Left lung (tissue), 10 donors: ENCODE measurements around the gene ASF1B. TPM values are rescaled to one million over a fixed set of nuclear protein-coding genes. Genes with fewer than 3 reads are reported as not detected.

ENCODE experiments used
- ATAC-seq: fragments of 200-7000 bp; cut with Tn5 transposase; one replicate; pipeline ENCODE4 v1.9.1; 2020; ENCODE audit warnings: moderate library complexity
- DNase-seq, 4 donors: peaks; one replicate each; pipeline ENCODE4 v3.0.0-alpha.2; 2013 to 2020
- H3K27ac ChIP-seq, 2 donors: fragments of 200-600 bp; sonication (generic) in 1 of 2; one replicate each; pipeline versions ENCODE4 v1.5.0 to v1.8.0; 2020 to 2021
- H3K27me3 ChIP-seq, 2 donors: fragments of 200-600 bp; sonication (generic) in 1 of 2; one replicate each; pipeline versions ENCODE4 v1.5.0 to v1.8.0; 2020 to 2021
- H3K36me3 ChIP-seq, 2 donors: fragments of 200-600 bp; sonication (generic) in 1 of 2; one replicate each; pipeline versions ENCODE4 v1.5.0 to v1.8.0; 2020 to 2021
- H3K4me1 ChIP-seq, 2 donors: fragments of 200-600 bp; one replicate each; pipeline ENCODE4 v1.8.0; 2021
- H3K4me3 ChIP-seq, 2 donors: fragments of 200-600 bp; sonication (generic) in 1 of 2; one replicate each; pipeline versions ENCODE4 v1.5.0 to v1.8.0; 2020 to 2021; ENCODE audit warnings: mild to moderate bottlenecking in 1 of 2
- H3K9me3 ChIP-seq, 2 donors: fragments of 200-600 bp; sonication (generic) in 1 of 2; one replicate each; pipeline versions ENCODE4 v1.5.0 to v1.8.0; 2020 to 2021
- intact Hi-C, 2 donors: fragments of 100-400 bp; cut with DNase I; formaldehyde crosslinking; loops; one replicate each; pipeline versions ENCODE4 v1.11.2 to v1.14.2; 2022
- polyA plus RNA-seq, 6 donors: library from polyadenylated mRNA; unstranded; fragments of 120-200 nt; gene quantifications; one replicate each; pipeline ENCODE4 v1.2.1, GENCODE V29; 2013; ENCODE audit not compliant: insufficient read length in 6 of 6
- total RNA-seq, 2 donors: library from RNA; stranded (reverse); fragmentation: NEBNext Ultra II Directional; extraction: Animal tissue kit (Norgen Biotek cat#: 25700); gene quantifications; one replicate each; pipeline ENCODE4 v1.2.1, GENCODE V29; 2021
- TF ChIP-seq, protein P1 (sequence below), 2 donors: fragments of 200-600 bp; sonication (generic) in 1 of 2; IDR thresholded peaks; one replicate each; pipeline versions ENCODE4 v1.5.0 to v1.8.0; 2021; ENCODE audit warnings: antibody characterized with exemption in 2 of 2
- donor health status: DM: no; HTN: yes; CAD: no.
- donor health status: DM: no; HTN: no; CAD: no.

Gene ASF1B
- total and polyA plus RNA-seq, 8 donors = 10.5 to 29.1 (median 16.1) TPM

DNA sequence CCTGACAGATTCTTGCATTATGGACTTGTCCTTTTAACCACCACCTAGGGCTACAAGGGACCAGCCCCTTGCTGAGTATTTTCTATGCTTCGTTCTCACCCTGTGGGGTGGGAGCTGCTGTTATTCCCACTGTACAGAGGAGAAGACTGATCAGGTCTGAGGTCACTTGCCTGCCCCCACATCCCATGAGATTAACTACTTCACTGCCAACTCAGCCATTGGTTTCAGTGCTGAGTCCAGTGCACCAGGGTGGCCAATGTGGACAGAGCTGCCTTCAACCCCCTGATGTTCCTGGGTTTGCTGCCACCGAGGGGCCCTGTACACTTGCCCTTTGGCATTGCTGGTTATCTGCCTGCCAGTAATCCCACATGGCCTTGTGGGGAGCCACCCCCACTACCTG is 25.7 kb downstream of the ASF1B start:
- Histone ChIP-seq H3K27ac (no peak overlapping the region), H3K36me3 (peaks cover 0 to 32% of the 10 kb centered on the region in 2 donors), H3K4me3 (no peak overlapping the region), H3K9me3 (no peaks in the 10 kb centered on the region), H3K27me3 (no peaks in the 10 kb centered on the region), H3K4me1 (peaks cover 21 to 40% of the 10 kb centered on the region in 2 donors)
- TF ChIP-seq, protein P1, sequence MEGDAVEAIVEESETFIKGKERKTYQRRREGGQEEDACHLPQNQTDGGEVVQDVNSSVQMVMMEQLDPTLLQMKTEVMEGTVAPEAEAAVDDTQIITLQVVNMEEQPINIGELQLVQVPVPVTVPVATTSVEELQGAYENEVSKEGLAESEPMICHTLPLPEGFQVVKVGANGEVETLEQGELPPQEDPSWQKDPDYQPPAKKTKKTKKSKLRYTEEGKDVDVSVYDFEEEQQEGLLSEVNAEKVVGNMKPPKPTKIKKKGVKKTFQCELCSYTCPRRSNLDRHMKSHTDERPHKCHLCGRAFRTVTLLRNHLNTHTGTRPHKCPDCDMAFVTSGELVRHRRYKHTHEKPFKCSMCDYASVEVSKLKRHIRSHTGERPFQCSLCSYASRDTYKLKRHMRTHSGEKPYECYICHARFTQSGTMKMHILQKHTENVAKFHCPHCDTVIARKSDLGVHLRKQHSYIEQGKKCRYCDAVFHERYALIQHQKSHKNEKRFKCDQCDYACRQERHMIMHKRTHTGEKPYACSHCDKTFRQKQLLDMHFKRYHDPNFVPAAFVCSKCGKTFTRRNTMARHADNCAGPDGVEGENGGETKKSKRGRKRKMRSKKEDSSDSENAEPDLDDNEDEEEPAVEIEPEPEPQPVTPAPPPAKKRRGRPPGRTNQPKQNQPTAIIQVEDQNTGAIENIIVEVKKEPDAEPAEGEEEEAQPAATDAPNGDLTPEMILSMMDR (IDR thresholded peaks at IDR 0.05) = no peak
- intact Hi-C loops = no loop called here
- DNase-seq = no peak
- no peak for ATAC-seq

GRCh38 chr19:14107581-14108461 is 28.6 kb downstream of the ASF1B start:
- H3K4me1 ChIP-seq = peaks cover 6 to 11% of the 10 kb centered on the region in 2 donors
- H3K27ac ChIP-seq = no peak overlapping the region
- no peak overlapping the region for H3K4me3 ChIP-seq
- H3K9me3 ChIP-seq = no peaks in the 10 kb centered on the region
- H3K36me3 ChIP-seq = peaks cover 0 to 60% of the 10 kb centered on the region in 2 donors
- DNase-seq = no peak
- TF ChIP-seq, protein P1 (IDR thresholded peaks at IDR 0.05) = no peak
- intact Hi-C loops = no loop called here
- H3K27me3 ChIP-seq = no peaks in the 10 kb centered on the region
- ATAC-seq = no peak

DNA sequence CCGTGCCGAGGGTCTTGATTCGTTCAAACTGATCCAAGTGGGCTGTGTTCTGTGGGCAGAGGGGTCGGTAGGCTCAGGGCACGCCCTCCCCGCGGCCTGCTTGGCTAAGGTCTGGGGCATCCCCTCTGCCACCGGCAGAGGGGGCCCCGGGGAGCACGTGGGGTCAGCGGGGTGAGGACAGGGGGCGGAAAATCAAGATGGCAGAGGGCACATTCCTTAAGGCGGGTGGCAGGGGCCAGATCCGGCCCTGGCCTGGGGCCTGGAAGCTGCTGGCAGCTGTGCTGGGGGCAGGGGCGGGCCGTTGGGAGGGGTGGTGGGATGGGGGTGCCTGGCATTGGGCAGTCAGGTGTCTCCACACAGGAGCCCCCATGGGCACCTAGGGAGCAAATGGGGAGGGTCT is 29.5 kb downstream of the ASF1B start:
- no peak overlapping the region for H3K27ac ChIP-seq
- DNase-seq (no peak), ATAC-seq (no peak)
- H3K27me3 ChIP-seq = no peaks in the 10 kb centered on the region
- no peaks in the 10 kb centered on the region for H3K9me3 ChIP-seq
- H3K4me3 ChIP-seq = no peak overlapping the region
- TF ChIP-seq, protein P1 (IDR thresholded peaks at IDR 0.05) = no peak
- H3K4me1 ChIP-seq = peaks cover 0 to 2% of the 10 kb centered on the region in 2 donors
- peaks cover 0 to 70% of the 10 kb centered on the region in 2 donors for H3K36me3 ChIP-seq
- intact Hi-C loops = no loop called here

- no peak for DNase-seq
- intact Hi-C loops = no loop called here
- Histone ChIP-seq H3K4me3 (no peak overlapping the region), H3K27me3 (no peaks in the 10 kb centered on the region), H3K36me3 (peaks cover 0 to 78% of the 10 kb centered on the region in 2 donors), H3K27ac (no peak overlapping the region), H3K4me1 (no peaks in the 10 kb centered on the region), H3K9me3 (no peaks in the 10 kb centered on the region)
- ATAC-seq = no peak
- TF ChIP-seq, protein P1 (IDR thresholded peaks at IDR 0.05) = no peak
These were observed 30.7 kb downstream of the ASF1B start for GRCh38 chr19:14105680-14106079.

- ATAC-seq (no peak), DNase-seq (no peak)
- Histone ChIP-seq H3K27me3 (no peaks in the 10 kb centered on the region), H3K4me3 (no peak overlapping the region), H3K4me1 (no peaks in the 10 kb centered on the region), H3K36me3 (peaks cover 0 to 99% of the 10 kb centered on the region in 2 donors), H3K27ac (no peak overlapping the region), H3K9me3 (no peaks in the 10 kb centered on the region)
- intact Hi-C loops = no loop called here
- TF ChIP-seq, protein P1 (IDR thresholded peaks at IDR 0.05) = no peak
These were observed 33.1 kb downstream of the ASF1B start for GRCh38 chr19:14103310-14103709.
